ENCODE measurements around the gene DISC1.
A peak's percentile ranks its signal among the peaks of the same experiment; 100 is the strongest.
"Not testable (repeated sequence)": the region's sequence is repeated elsewhere in the genome, so short reads cannot be mapped to it uniquely, and the experiment has no call there.

Gene DISC1

DNA sequence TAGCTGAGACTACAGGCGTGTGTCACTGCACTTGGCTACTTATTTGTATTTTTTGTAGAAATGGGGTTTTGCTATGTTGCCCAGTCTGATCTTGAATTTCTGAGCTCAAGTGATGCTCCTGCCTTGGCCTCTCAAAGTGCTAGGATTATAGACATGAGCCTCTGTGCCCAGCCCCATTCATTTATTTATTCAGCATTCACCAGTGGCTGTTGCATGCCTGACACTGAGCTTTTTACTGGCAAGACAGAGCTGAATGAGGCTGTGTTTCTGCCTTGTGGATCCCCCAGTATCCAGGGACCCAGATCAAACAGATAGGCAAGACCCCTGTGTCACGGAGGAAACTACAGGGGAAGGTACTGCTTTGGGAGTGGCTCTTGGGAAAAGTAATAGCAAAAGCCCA lies 109.4 kb downstream of the DISC1 start:
- no peak for DNase-seq

GRCh38 chr1:231736464-231736863 lies 109.9 kb downstream of the DISC1 start:
- DNase-seq: no peak

DNA sequence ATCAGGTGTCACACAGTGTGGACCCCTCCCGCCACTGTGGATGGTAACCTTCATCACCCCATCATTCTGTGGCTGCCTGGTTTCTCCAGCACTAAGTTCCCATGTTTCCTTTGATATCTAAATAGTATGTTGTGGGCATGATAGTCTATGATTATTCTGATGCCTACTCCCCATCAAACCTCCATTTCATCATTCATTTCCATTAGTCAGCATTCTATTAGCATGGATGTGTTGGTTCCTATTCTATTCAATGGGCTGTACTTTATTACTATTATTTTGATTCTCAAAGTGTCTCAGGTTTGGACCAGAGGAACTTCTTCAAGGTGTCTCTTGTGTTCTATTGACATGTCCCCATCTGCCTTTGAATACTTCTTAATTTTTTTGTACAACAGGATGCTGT lies 112.0 kb downstream of the DISC1 start:
- DNase-seq: no peak

DNA sequence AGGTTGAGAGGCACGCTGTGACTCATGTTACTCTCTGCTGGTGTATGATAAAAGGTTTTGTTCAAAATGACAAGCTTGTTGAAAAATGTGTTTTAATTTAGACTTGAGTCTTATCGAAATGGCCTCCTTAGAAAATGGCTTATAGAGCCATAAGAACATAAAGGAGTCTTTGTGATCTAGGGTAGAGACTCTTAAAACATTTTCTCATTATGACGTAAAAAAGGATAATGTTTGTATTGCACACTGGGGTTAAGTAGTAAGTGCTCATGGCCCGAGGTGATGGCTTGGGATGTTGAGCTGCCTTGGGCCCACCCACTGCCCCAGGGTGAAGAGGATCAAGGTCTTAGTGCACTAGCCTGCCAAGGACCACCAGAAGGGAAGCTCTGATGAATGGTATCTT lies 117.4 kb downstream of the DISC1 start:
- no peak for DNase-seq

DNA sequence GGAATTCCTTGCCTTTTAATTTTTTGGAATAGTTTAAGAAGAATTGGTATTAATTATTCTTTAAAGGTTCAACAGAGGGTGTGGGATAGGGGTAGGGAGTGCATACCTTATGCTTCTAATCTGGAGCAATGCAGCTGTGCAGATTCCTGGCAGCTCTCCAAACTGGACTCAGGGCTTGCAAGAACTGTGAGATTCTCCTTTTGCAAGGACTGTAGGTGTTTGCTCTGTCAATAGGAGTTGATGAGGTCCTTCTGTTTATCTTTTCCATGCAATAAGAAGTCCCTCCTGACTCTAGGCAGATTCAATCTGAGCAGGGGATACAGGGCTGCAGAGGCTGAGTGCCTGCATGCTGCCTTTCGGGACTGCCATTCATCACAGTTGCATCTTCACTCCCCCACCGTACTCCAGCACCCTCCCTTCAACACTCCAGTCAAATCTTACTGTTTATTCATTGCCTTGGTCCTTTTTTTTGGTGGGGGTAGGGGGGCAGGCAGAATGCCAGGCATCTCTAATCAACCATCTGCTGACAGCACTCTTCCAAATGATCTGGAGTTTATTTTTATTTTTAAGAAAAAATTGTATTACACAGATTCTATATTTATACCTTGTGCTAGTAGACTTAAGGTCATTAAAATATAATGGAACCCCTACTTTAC lies 122.3 kb downstream of the DISC1 start:
- peak; percentile 28 for DNase-seq

DNA sequence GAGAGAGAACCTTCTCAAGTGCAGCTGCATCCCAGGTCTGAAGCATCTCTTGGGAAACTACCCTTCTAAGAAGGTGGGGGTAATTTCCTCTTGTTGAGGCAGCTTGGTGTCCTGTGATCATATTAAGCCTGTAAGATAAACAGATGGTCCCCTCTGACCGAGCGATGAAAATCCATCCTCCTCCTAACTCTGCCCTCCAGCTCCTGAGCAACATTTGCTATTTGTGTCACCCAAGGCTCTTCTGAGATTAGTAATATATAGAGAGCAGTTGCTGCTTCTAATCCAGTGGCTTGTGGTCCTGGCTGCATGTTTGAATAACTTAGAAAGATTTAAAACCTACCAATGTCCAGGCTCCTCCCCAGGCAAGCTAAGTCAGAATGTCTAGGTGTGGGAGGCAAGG lies 123.7 kb downstream of the DISC1 start:
- DNase-seq: no peak

GRCh38 chr1:231750818-231751362 lies 124.3 kb downstream of the DISC1 start:
- peak; percentile 48 for DNase-seq

GRCh38 chr1:231751415-231751814 lies 124.8 kb downstream of the DISC1 start:
- DNase-seq: no peak

GRCh38 chr1:231753313-231753712 lies 126.7 kb downstream of the DISC1 start:
- DNase-seq: no peak

DNA sequence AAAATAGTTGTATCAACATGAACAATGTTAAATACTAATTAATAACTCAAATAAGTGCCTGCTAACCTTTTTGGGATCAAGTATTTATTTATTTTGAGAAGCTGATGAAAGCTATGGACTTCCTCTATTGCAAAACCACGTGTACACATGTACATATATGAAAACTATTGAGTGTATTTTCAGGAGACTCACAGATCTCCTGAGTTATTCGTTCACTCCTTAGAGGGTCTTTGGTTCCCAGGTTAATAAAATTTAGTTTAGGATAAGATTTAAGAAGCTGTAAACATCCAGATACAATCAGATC lies 130.5 kb downstream of the DISC1 start:
- no peak for DNase-seq

GRCh38 chr1:231757759-231758158 lies 131.2 kb downstream of the DISC1 start:
- DNase-seq: no peak

DNA sequence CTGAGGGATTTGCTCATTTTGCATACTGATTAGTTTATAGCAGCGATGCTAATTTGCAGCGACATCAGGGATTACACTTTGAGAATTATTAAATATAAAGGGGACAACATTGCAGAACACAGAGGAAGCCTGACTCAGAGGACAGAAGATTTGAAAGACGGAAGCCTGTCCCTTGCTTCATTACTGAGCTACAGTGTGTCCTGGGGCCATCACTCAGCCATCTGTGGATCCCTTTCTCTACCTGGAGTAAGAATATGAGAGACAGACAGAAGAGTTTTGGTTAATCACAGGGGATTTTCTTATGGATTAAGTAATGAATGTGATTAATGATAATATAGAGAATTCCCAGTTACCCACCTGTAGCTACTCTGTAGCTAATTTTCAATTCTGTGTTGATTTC lies 134.7 kb downstream of the DISC1 start:
- DNase-seq: no peak

DNA sequence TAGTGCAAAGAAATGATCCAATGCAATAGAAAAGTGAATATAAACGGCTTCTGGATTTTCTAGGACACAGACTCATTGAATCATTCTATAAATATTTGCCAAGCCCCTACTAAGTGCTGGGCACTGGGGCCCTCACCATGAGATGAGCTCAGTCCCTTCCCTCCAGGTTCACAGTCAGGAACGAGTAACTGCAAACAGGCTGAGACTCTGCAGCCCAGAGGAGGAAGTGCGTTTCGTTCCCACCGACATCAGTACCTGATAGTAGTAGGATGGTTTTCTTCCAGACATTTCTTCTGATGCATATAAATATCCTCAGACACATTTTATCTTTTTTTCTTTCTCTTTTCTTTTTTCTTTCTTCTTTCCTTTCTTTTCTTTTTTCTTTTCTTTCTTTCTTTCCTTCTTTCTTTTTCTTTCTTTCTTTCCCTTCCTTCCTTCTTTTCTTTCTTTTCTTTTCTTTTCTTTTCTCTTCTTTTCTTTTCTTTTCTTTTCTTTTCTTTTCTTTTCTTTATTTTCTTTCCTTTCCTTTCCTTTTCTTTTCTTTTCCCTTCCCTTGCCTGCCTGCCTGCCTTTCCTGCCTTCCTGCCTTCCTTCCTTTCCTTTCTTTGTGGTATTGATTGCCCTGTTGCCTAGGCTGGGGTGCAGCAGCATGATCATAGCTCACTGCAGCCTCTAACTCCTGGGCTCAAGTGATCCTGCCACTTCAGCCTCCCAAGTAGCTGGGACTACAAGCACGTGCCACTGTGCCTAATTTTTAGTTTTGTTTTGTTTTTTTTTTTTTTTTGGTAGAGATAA lies 135.4 kb downstream of the DISC1 start:
- no peak for DNase-seq

DNA sequence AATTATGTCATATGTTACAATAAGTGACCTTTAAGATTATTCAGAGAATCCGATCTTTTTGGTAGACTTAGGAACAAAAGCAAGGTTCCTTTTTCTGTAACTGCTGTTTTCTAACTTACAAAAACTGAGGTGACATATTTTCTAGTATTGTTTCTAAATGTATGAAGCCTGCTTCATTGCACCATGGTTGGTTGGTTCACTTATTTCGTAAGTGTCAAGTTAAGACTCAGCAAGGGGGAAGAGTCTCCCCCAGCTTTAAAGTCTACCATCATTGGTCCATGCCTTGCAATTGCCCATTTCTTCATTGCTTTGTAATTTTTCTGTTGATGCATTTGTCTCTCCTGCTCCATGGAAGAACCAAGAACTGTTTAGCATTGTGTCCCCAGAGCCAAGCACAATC lies 136.9 kb downstream of the DISC1 start:
- DNase-seq: peak; percentile 34

DNA sequence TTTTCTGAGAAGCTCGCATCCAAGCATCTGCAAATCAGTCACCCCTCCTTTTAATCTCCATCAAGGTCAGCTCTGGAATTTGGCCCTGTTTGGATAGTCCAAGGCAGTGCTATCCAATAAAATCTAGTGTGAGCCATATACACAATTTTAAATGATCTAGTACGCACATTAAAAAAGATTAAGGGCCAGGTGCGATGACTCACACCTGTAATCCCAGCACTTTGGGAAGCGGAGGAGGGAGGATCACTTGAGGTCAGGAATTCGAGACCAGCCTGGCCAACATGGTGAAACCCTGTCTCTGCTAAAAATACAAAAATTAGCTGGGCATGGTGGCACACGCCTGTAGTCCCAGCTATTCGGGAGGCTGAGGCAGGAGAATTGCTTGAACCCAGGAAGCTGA lies 139.2 kb downstream of the DISC1 start:
- not testable (repeated sequence) for DNase-seq

DNA sequence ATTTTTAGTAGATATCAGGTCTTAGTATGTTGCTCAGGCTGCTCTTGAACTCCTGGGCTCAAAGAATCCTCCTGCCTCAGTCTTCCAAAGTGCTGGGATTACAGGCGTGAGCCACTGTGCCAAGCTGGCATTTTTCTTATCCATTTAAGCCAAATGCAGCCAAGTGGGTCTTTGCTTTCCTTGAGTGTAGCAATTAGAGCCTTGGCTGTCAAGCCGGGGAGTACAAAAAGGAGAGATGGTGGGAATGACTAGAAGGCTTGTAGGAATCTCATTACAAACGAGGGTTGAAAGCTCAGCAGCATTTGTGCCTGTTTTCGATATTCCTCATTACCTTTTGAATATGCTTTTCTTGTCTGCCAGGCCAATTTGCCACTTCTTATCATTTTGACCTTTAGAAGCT lies 140.9 kb downstream of the DISC1 start:
- DNase-seq: no peak

GRCh38 chr1:231768416-231768815 lies 141.8 kb downstream of the DISC1 start:
- no peak for DNase-seq

- DNase-seq: no peak
Observed at GRCh38 chr1:231770506-231771175, 144.1 kb downstream of the DISC1 start.

DNA sequence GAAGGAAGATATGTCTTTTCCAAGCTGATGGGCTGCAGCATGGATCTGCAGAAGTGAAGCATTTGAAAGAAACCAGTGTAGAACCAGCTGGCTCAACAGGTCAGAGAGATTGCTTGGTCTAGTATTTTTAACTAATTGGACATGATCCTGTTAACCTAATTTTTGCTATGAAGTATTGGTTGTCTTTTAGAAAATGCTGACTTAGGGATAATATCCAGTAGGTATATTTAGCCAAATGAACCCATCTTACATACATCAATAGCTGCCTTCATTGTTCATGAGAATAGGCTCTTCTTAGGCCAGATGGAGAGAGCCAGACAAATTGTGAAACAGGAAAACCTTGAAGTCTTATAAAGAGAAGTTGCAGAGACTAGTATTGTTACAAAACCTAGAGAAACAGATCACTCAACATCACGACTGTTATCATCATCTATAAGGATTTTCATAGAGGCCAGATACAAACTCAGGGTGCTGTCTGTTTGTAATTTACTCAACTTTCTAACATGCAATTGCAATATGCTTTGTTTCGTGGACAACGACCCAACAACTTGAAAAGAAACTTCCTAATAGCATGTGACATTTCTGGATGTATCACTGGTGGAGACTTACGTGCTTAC lies 148.2 kb downstream of the DISC1 start:
- DNase-seq: peak; percentile 58

DNA sequence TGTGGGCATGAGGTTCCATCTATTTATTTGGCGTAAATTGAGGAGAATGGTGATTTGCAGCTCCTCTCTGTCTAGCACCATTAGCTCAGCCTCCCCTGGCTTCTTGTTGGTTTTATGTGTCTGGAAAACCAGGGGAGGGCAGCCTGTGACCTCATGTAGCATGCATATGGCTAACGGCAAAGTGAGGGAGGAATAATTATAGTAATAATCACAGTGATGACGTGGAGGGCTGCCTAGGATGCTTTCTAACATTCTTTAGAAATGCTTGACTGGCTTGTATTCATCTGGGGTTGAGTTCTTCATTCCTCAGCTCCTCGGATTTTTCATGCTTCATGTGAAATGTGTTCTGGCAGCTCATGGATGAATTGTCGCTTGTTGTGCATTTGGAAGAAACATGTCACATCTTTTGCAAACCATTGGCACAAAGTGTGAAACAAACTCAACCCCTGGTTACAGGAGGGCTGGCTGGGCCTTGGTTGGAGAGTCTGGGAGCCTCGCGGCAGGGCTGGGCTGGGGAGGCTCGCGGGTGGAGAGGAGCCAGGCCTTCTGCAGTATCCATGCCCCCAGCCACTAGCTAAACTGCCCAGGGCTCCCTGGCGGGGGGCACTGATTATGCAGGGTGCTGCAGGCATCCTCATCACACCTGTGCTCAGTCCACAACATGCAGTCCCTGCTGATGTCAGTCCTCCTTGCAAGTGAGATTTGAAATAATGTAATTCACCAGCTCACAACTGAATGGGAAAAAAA lies 149.6 kb downstream of the DISC1 start:
- no peak for DNase-seq

DNA sequence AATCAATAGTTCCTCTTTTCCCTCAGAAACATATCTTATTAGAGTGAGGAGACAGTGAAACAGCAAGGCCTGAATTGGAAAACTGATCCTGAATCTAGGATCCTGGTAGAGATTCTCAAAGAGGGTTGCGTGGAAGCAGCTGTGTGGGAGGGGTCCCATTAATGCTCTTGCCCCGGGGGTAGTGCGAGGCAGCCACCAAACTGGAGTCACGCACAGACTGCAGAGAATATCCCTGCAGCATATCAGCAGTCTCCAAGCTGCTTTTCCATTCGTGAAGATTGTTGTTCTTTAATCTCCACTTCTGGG lies 150.1 kb downstream of the DISC1 start:
- DNase-seq: no peak

- DNase-seq: no peak
Observed at GRCh38 chr1:231778009-231778719, 151.6 kb downstream of the DISC1 start.
